K562 (cell line): Measurements from ENCODE around the gene SNX1. TPM values are rescaled to one million over a fixed set of nuclear protein-coding genes. Genes with fewer than 3 reads are reported as not detected.

Experiments
- ATAC-seq: fragments of 200-7000 bp; cut with Tn5 transposase; 3 replicates; pipeline ENCODE4 v1.9.1; 2020; ENCODE audit warnings: moderate library complexity
- BruUV-seq: library from RNA; stranded (reverse); fragments of 400-500 nt; replicated peaks from 2 replicates; lab custom pipeline; 2021; lab: Mats Ljungman, UMichigan
- CTCF ChIA-PET: fragments of 300-600 bp; formaldehyde crosslinking; extraction: SDS; loops from one replicate; lab custom pipeline; 2021; ENCODE audit warnings: low intra/inter-chr PET ratio; lab: Yijun Ruan, JAX
- POLR2A ChIA-PET: fragments of 300-600, 350-650 bp; sonication (Branson Sonifier 250); formaldehyde crosslinking; extraction: SDS; loops from one replicate; lab custom pipeline; 2021; ENCODE audit warnings: antibody characterized with exemption, inconsistent platforms; lab: Yijun Ruan, JAX
- DNase-seq, 4 experiments: peaks; one replicate each; pipeline versions ENCODE4 v3.0.0 to v3.0.0-alpha.2; 2011 to 2018; ENCODE audit warnings: low spot score in 3 of 4, mixed read lengths in 3 of 4; ENCODE audit errors: extremely low read depth in 1 of 4
- FAIRE-seq: peaks from 2 replicates; lab custom pipeline; 2011; peaks lifted over from hg19 to GRCh38; lab: Jason Lieb, UNC
- H2AFZ ChIP-seq: 2 replicates; pipeline ENCODE4 v1.6.0; 2011; ENCODE audit warnings: low read depth, low read length, control low read depth, inconsistent platforms
- H3K27ac ChIP-seq: fragments of 200-600 bp; 3 replicates; pipeline ENCODE4 v1.8.0; 2011; ENCODE audit warnings: low read depth, mild to moderate bottlenecking, control low read depth, inconsistent platforms, low read length, moderate library complexity, mixed read lengths; ENCODE audit errors: extremely low read depth
- H3K27me3 ChIP-seq, 2 experiments: fragments of 300-600 bp in 1 of 2; 2 replicates in 1 of 2; 3 replicates in 1 of 2; pipeline versions ENCODE4 v1.6.0 to v1.8.0; 2011; ENCODE audit warnings: inconsistent platforms in 2 of 2, low read length in 2 of 2, mild to moderate bottlenecking in 1 of 2, mixed read lengths in 1 of 2, moderate library complexity in 1 of 2; ENCODE audit not compliant: control insufficient read depth in 2 of 2, insufficient read depth in 2 of 2
- H3K36me3 ChIP-seq: fragments of 300-600 bp; 3 replicates; pipeline ENCODE4 v1.8.0; 2011; ENCODE audit warnings: mild to moderate bottlenecking, low read length, inconsistent platforms; ENCODE audit not compliant: control insufficient read depth, insufficient read depth
- H3K4me1 ChIP-seq, 2 experiments: fragments of 200-600 bp in 1 of 2; replicated peaks in 1 of 2; 2 replicates in 1 of 2; 3 replicates in 1 of 2; pipeline versions ENCODE4 v1.5.1 to v1.8.0; 2011; ENCODE audit warnings: inconsistent platforms in 2 of 2, low read length in 2 of 2, mild to moderate bottlenecking in 1 of 2, mixed read lengths in 1 of 2, moderate library complexity in 1 of 2; ENCODE audit not compliant: control insufficient read depth in 2 of 2, insufficient read depth in 2 of 2
- H3K4me2 ChIP-seq: 2 replicates; pipeline ENCODE4 v1.6.1; 2011; ENCODE audit warnings: low read length, control low read depth, inconsistent platforms, mixed read lengths; ENCODE audit not compliant: insufficient read depth
- H3K4me3 ChIP-seq: fragments of 200-600 bp; sonication (generic), shearing (Covaris generic); 2 replicates; pipeline ENCODE4 v1.5.1; 2016; ENCODE audit warnings: control low read depth, inconsistent platforms
- H3K79me2 ChIP-seq: fragments of 200-600 bp; 3 replicates; pipeline ENCODE4 v1.8.0; 2011; ENCODE audit warnings: low read length, inconsistent platforms; ENCODE audit not compliant: control insufficient read depth, insufficient read depth
- H3K9ac ChIP-seq, 2 experiments: 2 replicates each; pipeline versions ENCODE4 v1.6.0 to v1.6.1; 2011; ENCODE audit warnings: low read depth in 2 of 2, low read length in 2 of 2, control low read depth in 1 of 2, inconsistent platforms in 1 of 2, mild to moderate bottlenecking in 1 of 2, mixed read lengths in 1 of 2; ENCODE audit not compliant: insufficient read depth in 1 of 2
- H3K9me1 ChIP-seq: one replicate; pipeline ENCODE4 v1.6.0; 2011; ENCODE audit warnings: inconsistent platforms, mild to moderate bottlenecking, low read length, moderate library complexity; ENCODE audit not compliant: control insufficient read depth, insufficient read depth
- H3K9me3 ChIP-seq: replicated peaks from 2 replicates; pipeline ENCODE4 v1.5.1; 2011; ENCODE audit warnings: low read depth, low read length, inconsistent platforms; ENCODE audit not compliant: control insufficient read depth, insufficient read depth
- H4K20me1 ChIP-seq: replicated peaks from 2 replicates; pipeline ENCODE4 v1.6.1; 2011; ENCODE audit warnings: low read length, inconsistent platforms, mixed read lengths; ENCODE audit not compliant: control insufficient read depth, insufficient read depth
- DPF2 ChIP-seq: fragments of 450-650 bp; IDR thresholded peaks from 2 replicates; pipeline ENCODE4 v1.6.1; 2016
- FOXA1 ChIP-seq: fragments of 450-650 bp; IDR thresholded peaks from 2 replicates; pipeline ENCODE4 v1.6.1; 2016; ENCODE audit warnings: mild to moderate bottlenecking, borderline replicate concordance
- HOXB6 ChIP-seq: fragments of 250-450 bp; sonication (Bioruptor Pico); IDR thresholded peaks from 2 replicates; pipeline ENCODE4 v1.5.1; 2022; ENCODE audit warnings: mild to moderate bottlenecking, borderline replicate concordance
- NCOA1 ChIP-seq: fragments of 450-650 bp; IDR thresholded peaks from 2 replicates; pipeline ENCODE4 v1.6.1; 2016; ENCODE audit warnings: low read depth
- SRSF9 ChIP-seq: fragments of 200-400 bp; formaldehyde crosslinking; IDR thresholded peaks from 2 replicates; pipeline ENCODE4 v1.6.1; 2017; ENCODE audit warnings: low read depth, low read length, borderline replicate concordance
- U2AF2 ChIP-seq: fragments of 200-400 bp; formaldehyde crosslinking; optimal IDR thresholded peaks from 2 replicates; pipeline ENCODE3; 2017; ENCODE audit warnings: low read depth, mild to moderate bottlenecking, low read length
- WGBS: fragments of 100-300 bp; shearing (Covaris generic); methylation state at CpG from one replicate; pipeline ENCODE4 v1.1.6; 2016; ENCODE audit warnings: low coverage, mixed read lengths; ENCODE audit not compliant: insufficient coverage; ENCODE audit errors: missing lambda C conversion rate; 5-methylcytosine and 5-hydroxymethylcytosine counted together
- in situ Hi-C: fragments of 300-500 bp; cut with MboI; formaldehyde crosslinking; loops from 4 replicates; pipeline ENCODE4 v1.15.0; 2018; ENCODE audit warnings: inconsistent platforms, mixed read lengths
- intact Hi-C: fragments of 100-400 bp; cut with micrococcal nuclease; formaldehyde crosslinking; loops from 2 replicates; pipeline ENCODE4 v1.14.2; 2022
- polyA plus RNA-seq, 8 experiments: library from polyadenylated mRNA; depleted of rRNA in 4 of 8; stranded (reverse) in 5 of 8; unstranded in 3 of 8; fragments of >200 nt; fragmentation: Nextera tagmentation in 2 of 8; fragmentation: Illumina TruSeq in 1 of 8; extraction: Ambion mirVana in 2 of 8; extraction: Trizol in 1 of 8; gene quantifications; 2 replicates each; pipeline versions ENCODE4 v1.2.1 to v1.2.3, GENCODE V29; 2011 to 2014; ENCODE audit warnings: inconsistent platforms in 1 of 8, missing spikeins in 1 of 8
- total RNA-seq, 7 experiments: library from RNA; depleted of rRNA in 6 of 7; stranded (reverse); fragments of >200 nt in 6 of 7; fragmentation: Illumina TruSeq in 2 of 7; extraction: Trizol in 2 of 7; gene quantifications; 2 replicates each; pipeline versions ENCODE4 v1.2.1 to v1.2.3, GENCODE V29; 2011 to 2021; ENCODE audit warnings: low replicate concordance in 1 of 7

Gene SNX1
- total and polyA plus RNA-seq, 9 of the 15 experiments (the other 6 are each of a cell fraction or from before 2014, with no cell fraction given), result 11.0 to 105 (median 59.9) TPM

DNA sequence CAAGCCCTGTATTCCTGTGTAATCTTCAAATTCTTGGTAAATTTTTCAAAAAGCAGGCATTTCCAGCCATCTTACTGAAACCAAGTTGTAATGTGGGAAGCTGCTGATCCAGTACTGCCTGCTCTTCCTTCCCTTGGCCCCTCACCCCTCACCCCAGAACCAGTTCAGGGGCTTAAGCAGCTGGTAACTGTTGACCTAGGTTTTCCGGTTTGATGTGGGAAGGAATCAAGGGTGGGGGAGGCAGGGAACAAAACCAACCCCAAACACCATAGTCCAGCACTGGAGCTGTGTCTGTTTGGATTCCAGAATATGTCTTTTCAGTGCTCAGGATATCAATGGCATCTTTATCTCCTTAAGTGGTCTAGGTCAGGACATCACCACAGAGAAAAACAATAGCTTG lies 26.7 kb downstream of the SNX1 start:
- TF ChIP-seq U2AF2 (no peak), SRSF9 (no peak)
- H3K4me1 ChIP-seq, result no peaks in the 10 kb centered on the region
- H3K9ac ChIP-seq, result no peak overlapping the region
- H3K9me3 ChIP-seq, result no peaks in the 10 kb centered on the region
- no peak overlapping the region for H3K27ac ChIP-seq
- 89% methylated on average over 1 of the region's 1 CpG for WGBS
- peaks cover 80% of the 10 kb centered on the region for H3K36me3 ChIP-seq
- in situ Hi-C loops, result no loop called here
- ATAC-seq (no peak), DNase-seq (no peak), FAIRE-seq (no peak)
- H3K27me3 ChIP-seq, result no peaks in the 10 kb centered on the region
- ChIA-PET CTCF (no interaction called here), POLR2A (interaction anchor here (0.9 to 2.2 kb wide), 5 partner anchors 9 to 40 kb away, joined by 3 to 11 read pairs (median 4); partner anchors contain the start of gene PPIB)
- H3K4me3 ChIP-seq, result no peak overlapping the region
- no peaks in the 10 kb centered on the region for H3K79me2 ChIP-seq
- H3K4me2 ChIP-seq, result no peak overlapping the region
- H3K9me1 ChIP-seq, result no peaks in the 10 kb centered on the region
- no peaks in the 10 kb centered on the region for H4K20me1 ChIP-seq
- no TSS peak for BruUV-seq
- intact Hi-C loops, result no loop called here
- no peak overlapping the region for H2AFZ ChIP-seq

GRCh38 chr15:64122936-64123351 lies 27.2 kb downstream of the SNX1 start:
- TSS peak; percentile 13 for BruUV-seq
- CTCF ChIA-PET, result no interaction called here

More at GRCh38 chr15:64122936-64123351, 27.2 kb downstream of the SNX1 start:
- ATAC-seq (no peak), DNase-seq (no peak)
- H3K36me3 ChIP-seq, result peaks cover 80% of the 10 kb centered on the region
- no peak overlapping the region for H3K27ac ChIP-seq
- POLR2A ChIA-PET, result interaction anchor here (0.9 to 2.2 kb wide), 5 partner anchors 9 to 40 kb away, joined by 3 to 11 read pairs (median 4); partner anchors contain the start of gene PPIB
- in situ Hi-C loops, result no loop called here
- no peak overlapping the region for H2AFZ ChIP-seq
- H3K4me3 ChIP-seq, result no peak overlapping the region
- no peaks in the 10 kb centered on the region for H3K79me2 ChIP-seq
- no peaks in the 10 kb centered on the region for H3K27me3 ChIP-seq
- no peaks in the 10 kb centered on the region for H3K9me1 ChIP-seq
- no peaks in the 10 kb centered on the region for H3K9me3 ChIP-seq
- intact Hi-C loops, result no loop called here
- H3K4me2 ChIP-seq, result no peak overlapping the region
- WGBS, result 88% methylated on average over 3 of the region's 3 CpGs
- no peak for TF ChIP-seq NCOA1
- TF ChIP-seq DPF2, result no peak
- no peak for TF ChIP-seq FOXA1
- TF ChIP-seq HOXB6 (CRISPR knock-in tag), result no peak
- TF ChIP-seq, all 486 proteins: peak for 0
- Histone ChIP-seq H3K4me1 (no peaks in the 10 kb centered on the region), H4K20me1 (no peaks in the 10 kb centered on the region), H3K9ac (no peak overlapping the region)
- FAIRE-seq, result no peak
